GM21423 (cell line): ENCODE data around the gene TUBGCP6.

Experiments
- ATAC-seq: cut with Tn5 transposase; IDR thresholded peaks from one replicate; pipeline ENCODE4 v1.9.1; 2021; ENCODE audit warnings: mild to moderate bottlenecking, moderate library complexity; ENCODE audit not compliant: unreplicated experiment

Gene TUBGCP6

GRCh38 chr22:50251477-50252081 is 6.8 kb upstream of the TUBGCP6 start:
- no peak for ATAC-seq

DNA sequence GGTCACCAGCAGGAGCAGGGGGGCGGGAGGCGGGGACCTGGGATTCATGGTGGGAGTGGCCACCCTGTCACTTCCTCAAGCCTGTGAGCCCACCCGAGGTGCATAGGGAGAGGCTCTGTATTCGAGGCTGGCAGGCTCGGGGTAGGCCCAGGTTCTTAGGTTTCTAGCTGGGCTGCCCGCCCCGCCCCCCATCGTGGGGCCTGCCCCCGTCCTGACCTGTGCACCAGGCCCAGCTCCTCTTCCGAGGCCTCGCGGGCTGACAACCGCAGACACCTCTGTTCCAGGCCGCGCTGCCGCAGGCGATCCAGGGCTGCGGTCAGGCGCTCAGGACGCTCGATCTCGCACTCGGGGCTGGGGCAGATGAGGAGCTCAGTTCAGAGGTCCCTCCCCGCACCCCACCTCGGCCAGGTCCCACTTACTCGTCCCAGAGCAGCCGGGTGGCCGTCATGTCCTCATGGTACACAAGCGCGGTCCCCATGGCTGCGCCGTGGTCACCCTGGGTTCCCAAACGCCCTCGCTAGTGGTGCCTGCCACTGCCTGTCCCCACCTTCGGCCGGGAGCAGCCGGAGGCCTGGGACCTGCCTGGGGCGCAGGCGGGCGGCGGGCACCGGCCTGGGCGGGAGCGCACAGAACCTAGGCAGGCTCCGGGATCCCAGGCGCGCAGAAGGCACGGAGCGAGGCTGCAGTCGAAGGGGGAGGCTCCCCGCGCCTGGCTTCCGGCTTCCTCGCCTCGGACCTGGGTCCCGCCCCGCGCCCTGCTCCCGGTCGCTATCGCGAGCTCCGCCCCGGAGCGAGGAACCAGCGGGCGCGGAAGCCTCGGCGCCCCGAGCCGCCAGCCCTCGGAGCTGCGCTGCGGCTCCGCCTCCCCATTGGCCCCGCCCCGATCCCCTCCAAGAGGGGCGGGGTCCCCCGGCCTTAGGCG is 6.0 kb upstream of the TUBGCP6 start, which contains the start of gene HDAC10:
TSS of gene HDAC10 (minus strand) at position 711 of the 922 bp plus-strand sequence. CDS start at position 478, 233 bp downstream.
- peak; percentile 64 for ATAC-seq

- no peak for ATAC-seq
Observed at GRCh38 chr22:50250249-50250554, 5.4 kb upstream of the TUBGCP6 start.

DNA sequence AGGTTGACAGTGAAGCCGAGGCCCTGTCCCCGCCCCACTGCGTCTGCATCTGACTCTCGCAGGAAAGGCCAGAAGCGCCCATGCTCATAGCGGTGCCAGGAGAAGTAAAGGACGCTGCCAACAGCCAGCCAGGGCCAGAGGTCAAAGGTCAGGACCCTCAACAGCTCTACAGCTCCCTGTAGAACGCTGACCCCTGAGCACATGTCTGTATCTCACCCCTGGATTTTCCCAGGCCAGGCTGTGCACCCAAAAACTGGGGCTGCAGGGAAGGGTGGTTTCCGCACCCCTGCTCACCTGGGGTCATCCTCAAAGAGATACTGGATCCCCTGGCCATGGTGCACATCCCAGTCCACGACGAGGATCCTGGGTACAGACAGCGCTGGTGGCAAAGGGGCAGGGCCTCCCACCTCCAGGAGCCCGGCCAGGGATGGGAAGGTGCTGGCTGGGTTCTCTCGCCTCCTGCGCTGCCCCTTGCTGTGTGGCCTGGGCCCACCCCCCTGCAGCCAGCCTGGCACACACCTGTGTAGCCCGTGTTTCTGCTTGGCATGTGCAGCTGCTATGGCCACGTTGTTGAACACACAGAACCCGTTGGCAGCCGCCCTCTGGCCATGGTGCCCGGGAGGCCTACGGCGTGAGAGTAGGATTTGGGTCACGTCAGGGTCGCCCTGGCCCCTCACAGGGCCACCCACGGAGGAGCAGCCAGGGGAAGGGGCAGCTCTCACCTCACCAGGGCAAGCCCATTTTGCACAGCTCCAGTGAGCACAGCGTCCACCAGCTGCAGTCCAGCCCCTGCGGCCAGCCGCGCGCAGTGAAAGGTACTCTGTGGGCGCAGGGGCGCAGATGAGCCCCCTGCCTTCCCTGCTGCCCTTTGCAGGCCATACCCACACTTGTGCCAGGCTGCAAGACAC is 4.8 kb upstream of the TUBGCP6 start:
- ATAC-seq: no peak

DNA sequence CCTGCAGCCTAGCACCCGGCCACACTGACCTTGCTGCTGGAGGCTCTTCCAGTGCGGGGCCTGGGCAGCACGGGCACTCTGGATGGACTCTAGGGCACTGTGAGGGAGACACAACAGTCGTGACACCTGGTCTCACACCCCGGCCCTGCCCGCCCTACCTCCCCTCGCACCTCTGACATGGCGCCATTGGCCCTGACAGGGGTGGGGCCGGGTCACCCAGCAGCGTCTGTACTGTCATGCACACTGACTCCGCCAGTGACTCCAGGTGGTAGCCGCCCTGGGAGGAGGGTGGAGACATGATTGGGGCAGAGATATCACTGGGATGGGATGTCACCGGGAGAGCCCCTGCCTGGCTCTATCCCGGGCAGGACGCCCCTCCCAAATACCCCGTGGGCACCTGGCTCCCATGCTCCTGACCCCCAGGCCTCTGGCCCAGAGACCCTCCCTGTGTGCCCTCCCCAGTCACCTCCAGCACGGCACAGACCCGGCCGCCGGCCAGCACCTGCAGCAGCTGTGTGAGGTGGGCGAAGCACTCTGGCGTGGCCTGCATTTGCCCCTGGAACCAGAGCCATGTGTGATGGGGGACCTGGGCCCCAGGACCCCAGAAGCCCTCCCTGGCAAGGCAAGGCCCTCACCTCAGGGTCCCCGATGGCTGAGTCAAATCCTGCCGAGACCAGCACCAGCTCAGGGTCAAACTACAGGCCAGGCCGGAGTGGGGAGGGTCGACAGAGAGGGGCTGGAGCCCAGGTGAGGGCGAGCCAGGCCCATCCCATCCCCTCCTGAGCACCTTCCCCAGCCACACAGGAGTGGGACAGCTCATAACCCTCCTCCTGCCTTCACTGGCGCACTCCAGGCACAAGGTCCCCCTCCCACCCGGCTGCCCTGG is 3.6 kb upstream of the TUBGCP6 start:
- ATAC-seq: no peak

DNA sequence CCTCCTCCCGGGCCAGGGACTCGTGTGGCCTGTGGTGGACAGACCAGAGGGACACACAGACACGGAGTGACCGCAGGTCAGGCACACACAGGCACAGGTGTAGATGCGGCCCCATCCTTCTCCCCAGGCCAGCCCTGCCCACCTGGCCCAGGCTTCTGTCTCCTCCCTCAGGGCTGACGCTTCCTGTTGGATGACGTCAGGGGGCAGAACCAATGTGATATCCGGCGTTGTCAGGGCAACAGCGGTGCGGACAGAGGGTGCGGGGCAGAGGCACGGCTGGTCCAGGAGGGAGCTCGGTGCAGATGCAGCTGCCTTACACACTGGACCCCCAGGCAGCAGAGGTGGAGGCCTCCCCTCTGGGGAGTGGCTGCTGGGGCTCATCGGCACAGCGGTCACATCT is 2.9 kb upstream of the TUBGCP6 start:
- ATAC-seq: no peak

- no peak for ATAC-seq
Observed at GRCh38 chr22:50246242-50247175, 1.7 kb upstream of the TUBGCP6 start.

DNA sequence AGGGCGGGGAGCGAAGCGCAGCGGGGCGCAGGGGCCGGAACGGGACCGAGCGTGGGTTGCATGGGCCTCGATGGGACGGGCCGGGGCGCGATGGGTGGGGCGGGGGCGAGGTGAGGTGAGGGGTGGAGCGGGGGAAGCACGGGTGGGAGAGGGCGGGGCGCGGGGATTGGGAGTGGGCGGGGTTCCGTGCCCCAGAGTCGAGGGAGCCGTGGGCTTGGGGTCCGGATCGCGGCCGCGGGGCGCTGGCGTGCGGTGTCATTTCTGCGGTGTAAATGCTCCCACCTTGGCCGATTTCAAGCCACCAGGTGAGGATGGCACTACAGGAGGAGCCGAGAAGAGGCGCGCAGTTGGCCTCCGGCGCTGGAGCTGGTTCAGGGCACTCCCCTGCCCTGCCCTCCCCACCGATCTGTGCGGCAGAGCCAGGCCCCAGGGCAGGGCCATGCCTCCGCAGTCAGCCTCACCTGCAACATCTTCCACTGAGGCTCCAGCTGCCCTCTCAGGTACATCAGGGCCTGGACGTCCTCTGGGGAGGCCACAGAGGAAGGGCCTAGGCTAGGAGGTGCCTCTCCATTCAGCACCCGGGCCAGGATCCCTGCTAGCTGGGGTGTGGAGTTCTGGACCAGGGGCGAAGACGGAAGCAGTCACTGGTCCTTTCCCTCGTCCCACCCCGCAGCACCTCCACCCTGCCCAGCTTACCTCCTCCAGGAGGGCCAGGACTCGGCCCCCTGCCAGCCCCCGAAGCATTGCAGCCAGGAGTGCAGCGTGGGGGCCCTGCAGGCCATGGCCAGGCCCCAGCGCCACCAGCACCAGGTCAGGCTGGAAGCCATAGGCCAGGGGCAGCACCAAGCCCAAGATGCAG is 620 bp upstream of the TUBGCP6 start:
- no peak for ATAC-seq

GRCh38 chr22:50243685-50244419 is 971 bp downstream of the TUBGCP6 start:
- peak; percentile 2 for ATAC-seq

GRCh38 chr22:50242406-50242949 is 2.3 kb downstream of the TUBGCP6 start:
- no peak for ATAC-seq

GRCh38 chr22:50238755-50239154 is 6.1 kb downstream of the TUBGCP6 start:
- ATAC-seq: no peak

GRCh38 chr22:50236731-50237409 is 8.0 kb downstream of the TUBGCP6 start:
- no peak for ATAC-seq

DNA sequence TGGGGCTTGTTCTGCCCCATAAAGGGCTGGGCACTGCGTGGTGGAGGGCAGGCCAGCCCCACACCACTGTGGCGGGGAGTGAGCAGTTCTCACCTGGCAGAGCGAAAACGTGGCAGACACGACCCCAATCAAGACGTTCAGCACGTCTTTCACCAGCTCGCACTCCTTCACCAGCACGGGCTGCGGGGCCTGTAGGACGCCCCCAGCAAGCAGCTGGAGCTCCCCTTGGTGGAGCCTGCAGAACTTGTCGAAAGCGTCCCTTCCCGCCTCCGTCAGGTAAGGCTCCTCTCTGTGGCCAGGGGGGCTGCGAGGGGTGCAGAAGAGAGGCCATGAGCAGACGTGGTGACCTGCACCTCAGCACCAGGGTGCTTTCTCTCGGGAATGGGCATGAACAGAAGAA is 11.6 kb downstream of the TUBGCP6 start:
- no peak for ATAC-seq

GRCh38 chr22:50232481-50233151 is 12.2 kb downstream of the TUBGCP6 start:
- no peak for ATAC-seq

DNA sequence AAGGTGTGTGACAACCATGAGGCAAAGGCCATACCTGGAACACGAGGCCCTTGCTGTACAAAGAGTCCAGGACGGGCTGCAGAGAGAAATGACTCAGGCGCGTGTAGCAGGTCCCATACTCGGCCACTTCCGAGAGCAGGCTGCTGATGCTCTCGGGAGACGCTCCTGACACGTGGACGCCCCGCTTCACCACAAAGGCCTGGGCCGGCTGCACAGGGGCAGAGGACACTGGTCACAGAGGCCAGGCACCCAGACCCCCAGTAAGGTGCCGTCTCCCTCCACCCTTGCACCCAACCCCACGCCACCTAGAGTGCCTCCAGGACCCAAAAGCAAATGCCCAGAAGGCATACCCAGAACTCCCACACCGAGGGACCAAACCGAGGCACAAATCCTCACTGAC is 15.5 kb downstream of the TUBGCP6 start:
- no peak for ATAC-seq

GRCh38 chr22:50228366-50228765 is 16.5 kb downstream of the TUBGCP6 start:
- no peak for ATAC-seq
